Measurements from ENCODE around the gene ECI1.
"Not testable (repeated sequence)": the region's sequence is repeated elsewhere in the genome, so short reads cannot be mapped to it uniquely, and the experiment has no call there.

Gene ECI1

DNA sequence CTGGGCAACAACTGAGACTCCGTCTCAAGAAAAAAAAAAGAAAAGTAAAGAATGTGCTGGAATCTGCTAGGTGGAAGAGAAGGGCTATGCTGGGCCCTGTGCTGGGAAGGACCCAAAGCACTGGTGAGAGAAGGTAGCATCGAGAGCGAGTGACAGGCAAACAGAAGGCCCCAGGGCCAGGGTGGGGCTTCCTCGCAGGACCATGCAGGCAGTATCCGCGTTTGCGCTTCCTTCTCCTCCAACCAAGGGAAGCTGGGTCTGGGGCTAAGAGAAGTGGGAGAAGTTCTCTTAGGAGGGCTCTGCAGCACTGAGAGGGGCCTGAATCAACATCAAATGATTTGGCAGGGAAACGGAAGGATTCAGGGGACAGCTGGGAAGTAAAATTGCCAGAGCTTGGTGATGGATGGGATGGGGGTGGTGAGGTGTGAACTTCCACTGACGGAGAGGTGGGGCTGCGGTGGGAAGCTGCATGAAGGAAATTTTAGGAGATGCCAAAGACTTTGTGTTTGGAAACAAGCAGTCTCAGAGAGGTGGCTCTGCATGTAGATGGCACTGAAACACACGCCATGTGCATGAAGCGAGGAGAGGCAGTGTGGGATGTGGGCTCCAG is 5.2 kb upstream of the ECI1 start:
- in situ Hi-C loops (cut with MboI; ENCODE audit: low sequenced_read_pairs), result no loop called here

DNA sequence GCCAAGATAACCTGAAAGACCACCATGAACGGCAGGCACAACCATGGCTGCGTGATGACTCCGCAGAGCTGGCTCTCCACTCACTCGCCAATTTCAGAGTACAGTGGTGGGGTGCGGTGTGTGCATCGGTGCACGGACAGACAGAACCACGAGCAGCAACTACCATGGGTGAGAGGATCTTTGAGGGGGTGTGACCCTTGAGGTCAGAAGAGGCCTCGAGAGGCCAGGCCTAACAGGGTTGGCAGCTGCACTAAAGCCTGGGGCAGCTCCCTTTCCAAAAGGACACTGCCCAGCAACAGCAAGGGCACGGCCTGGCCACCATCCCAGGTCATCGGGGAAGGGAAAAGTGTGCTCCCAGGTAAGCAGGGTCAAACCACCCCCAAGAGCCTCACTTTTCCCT is 1.9 kb upstream of the ECI1 start:
- in situ Hi-C loops (cut with MboI; ENCODE audit: low sequenced_read_pairs), result no loop called here

DNA sequence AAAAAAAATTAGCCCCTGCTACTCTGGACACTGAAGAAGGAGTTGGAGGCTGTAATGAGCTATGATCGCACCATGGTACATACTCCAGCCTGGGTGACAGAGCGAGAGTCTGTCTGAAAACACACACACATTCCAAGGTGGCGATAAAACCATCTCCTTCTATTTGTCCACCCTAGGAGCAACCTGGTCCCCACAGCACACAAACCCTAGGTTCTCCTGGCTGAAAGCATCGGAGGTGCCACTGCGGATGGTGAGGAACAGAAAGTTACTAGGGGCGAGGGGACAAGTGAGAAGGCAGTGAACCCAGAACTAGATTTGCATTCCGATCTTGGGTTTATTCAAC is 1.4 kb upstream of the ECI1 start:
- in situ Hi-C loops (cut with MboI; ENCODE audit: low sequenced_read_pairs), result no loop called here

DNA sequence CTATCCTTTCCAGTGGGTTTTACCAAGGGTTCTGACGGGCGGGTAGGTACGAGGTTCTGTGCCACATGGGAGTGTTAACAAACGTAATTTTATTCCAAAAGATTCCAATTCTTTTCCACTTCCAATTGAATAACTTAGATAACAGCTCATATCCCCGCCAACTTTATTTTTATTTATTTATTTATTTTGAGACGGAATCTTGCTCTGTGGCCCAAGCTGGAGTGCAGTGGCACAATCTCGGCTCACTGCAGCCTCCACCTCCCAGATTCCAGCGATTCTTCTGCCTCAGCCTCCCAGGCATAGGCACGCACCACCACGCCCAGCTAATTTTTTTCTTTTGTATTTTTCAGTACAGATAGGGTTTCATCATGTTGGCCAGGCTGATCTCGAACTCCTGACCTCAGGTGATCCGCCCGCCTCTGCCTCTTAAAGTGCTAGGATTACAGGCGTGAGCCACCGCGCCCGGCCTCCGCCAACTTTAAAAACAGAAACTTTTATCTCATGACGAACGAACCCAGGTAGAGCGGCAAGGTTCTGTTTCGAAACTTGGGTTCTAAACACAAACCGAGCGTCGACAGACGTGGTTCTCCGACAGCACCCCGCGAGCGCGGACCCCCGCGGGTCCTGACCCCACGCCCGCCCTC is 613 bp downstream of the ECI1 start:
- in situ Hi-C loops (cut with MboI; ENCODE audit: low sequenced_read_pairs), result no loop called here

DNA sequence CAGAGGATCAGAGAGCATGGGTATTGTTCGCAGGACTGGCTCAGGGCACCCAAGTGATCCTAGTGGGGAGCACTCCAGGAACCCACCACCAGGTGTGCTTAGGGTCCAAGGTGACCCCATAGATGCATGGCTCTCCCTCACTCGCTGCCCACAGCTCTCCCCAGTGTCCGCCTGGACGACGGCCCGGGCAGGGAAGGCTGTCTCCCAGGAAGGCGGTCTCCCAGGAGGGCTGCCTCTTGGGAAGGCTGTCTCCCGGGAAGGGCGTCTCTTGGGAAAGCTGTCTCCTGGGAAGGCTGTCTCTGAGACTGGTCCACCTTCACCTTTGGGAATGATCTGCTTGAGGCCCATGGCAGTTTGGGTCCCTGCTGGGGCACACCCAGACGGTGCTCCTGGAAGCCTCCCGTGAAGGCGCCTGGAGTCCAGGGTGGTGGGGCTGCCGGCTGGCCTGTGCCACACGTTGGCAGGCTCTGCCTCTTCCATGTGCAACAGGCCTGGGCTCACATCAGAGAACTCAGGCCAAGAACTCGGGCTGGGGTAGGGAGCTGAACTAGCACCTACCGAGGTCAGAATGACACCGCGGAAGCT is 5.0 kb downstream of the ECI1 start:
- in situ Hi-C loops (cut with MboI; ENCODE audit: low sequenced_read_pairs), result no loop called here

DNA sequence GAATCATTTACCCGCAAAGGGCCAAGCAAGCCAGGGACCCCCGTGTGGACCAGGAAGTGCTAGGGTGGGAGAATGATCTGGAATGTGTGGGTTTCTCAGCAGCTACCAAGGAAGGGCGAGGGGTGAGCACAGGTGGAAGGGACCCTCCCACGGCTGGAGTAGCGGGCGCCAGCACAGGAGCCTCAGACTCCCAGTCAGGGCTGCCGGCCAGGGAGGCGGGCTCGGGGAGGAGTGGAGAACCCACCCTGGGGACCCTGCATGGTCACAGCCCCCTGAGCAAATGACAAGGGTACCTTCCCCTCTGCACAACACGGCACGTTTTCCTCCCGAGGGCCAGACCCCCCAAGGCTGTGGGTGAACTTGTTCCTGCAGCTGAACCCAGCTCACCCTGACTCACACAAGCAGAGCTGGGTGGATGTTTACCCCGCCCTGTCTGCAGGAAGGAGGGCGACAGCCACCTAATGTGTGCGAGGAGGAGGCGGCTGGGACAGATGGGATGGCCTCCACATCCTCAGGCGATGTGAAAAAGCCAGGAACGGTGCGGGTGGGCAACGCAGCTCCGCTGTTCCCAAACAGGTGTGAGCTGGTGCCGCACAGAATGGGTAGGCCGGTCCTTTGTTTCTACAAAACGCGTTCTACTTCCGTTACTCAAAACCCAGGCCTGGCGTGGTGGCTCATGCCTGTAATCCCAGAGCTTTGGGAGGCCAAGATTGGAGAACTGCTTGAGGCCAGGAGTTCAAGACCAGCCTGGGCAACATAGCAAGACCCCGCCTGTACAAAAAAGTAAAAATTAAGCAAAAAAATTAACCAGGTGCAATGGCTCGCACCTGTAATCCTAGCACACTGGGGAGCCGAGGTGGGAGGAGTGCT is 6.2 kb downstream of the ECI1 start:
- in situ Hi-C loops (cut with MboI; ENCODE audit: low sequenced_read_pairs), result no loop called here

DNA sequence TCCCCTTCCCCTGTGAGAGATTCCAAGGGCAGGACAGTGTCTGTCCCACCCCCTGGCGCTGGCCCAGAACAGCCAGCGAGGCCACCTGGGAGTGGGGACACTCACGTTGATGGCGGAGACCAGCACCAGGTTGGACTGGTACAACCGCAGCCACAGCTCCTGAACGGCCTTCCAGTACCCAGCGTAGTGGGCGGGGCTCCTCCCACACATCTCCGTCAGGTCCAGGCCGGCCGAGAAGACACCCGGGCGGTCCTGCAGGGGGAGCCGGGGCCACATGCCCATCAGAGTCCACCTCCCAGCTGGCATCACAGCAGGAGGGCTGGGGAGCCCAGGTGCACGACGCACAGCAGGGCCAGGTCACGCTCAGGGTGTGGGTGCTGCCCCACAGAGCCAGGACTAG is 7.1 kb downstream of the ECI1 start:
- in situ Hi-C loops (cut with MboI; ENCODE audit: low sequenced_read_pairs), result no loop called here

DNA sequence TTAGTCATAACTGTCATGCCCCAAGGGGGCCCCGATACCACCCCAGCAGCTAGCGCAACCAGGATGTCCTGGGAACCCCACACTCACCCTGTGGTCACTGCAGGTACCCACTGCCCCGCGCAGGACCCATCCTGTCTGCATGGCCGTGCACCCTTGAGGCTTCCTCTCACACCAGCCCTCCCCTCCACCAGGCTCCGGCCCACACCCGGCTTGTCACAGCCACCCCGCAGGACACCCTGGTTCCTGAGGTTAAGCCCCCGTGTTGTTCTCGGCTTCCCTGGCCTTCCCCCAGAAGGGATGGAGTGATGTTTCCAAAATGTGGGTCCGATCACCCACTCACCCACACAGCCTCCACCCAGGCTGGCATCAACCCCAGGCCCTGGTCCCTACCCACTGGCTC is 7.6 kb downstream of the ECI1 start:
- in situ Hi-C loops (cut with MboI; ENCODE audit: low sequenced_read_pairs), result no loop called here

DNA sequence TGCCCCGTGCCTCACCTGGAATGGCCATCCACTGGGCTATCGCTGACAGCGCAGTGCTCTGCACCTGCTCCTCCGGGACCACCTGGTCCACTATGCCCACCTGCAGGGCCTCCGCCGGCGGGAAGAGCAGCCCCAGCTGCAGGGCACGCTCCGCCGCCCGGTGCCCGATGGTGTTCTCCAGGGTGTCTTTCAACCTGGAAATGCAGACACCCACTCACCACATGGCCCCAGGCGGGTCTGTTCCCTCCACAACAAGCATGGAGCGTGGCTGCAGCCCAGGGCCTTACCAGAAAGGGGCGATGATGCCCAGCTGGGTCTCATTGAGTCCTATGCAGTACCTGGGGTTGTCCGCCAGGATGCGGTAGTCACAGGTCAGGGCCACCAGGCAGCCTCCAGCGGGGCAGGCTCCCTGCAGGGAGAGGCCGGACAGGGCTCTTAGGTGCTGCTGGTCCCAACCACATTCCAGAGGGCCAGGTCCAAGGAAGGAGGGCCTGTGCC is 8.3 kb downstream of the ECI1 start:
- in situ Hi-C loops (cut with MboI; ENCODE audit: low sequenced_read_pairs), result no loop called here

DNA sequence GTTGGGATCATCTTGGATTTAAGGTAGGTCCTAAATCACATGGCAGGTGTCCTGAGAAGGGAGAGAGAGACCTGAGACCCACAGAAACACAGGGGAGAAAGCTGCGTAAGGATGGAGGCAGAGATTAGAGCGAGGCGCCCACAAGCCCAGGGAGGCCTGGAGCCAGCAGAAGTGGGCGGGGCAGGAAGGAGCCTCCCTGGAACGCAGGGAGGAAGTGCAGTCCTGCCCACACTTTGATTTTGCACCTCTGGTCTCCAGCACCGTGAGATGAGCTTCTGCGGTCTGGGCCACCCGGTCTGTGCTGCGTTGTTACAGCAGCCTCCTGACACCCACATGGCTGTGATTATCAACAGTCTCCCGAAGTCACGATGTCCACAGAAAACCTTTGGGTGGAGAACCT is 8.8 kb downstream of the ECI1 start:
- in situ Hi-C loops (cut with MboI; ENCODE audit: low sequenced_read_pairs), result no loop called here

DNA sequence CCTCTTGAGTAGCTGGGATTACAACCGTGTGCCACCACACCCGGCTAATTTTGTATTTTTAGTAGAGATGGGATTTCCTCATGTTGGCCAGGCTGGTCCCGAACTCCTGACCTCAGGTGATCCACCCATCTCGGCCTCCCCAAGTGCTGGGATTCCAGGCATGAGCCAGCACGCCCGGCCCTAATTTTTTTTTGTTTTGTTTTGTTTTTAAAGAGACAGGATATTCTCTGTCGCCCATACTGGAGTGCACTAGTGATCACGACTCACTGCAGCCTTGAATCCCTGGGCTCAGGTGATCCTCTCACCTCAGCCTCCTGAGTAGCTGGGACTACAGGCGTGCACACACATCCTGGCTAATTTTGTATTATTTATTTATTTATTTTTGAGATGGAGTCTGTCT is 11.1 kb downstream of the ECI1 start:
- in situ Hi-C loops (cut with MboI; ENCODE audit: low sequenced_read_pairs), result not testable (repeated sequence)

DNA sequence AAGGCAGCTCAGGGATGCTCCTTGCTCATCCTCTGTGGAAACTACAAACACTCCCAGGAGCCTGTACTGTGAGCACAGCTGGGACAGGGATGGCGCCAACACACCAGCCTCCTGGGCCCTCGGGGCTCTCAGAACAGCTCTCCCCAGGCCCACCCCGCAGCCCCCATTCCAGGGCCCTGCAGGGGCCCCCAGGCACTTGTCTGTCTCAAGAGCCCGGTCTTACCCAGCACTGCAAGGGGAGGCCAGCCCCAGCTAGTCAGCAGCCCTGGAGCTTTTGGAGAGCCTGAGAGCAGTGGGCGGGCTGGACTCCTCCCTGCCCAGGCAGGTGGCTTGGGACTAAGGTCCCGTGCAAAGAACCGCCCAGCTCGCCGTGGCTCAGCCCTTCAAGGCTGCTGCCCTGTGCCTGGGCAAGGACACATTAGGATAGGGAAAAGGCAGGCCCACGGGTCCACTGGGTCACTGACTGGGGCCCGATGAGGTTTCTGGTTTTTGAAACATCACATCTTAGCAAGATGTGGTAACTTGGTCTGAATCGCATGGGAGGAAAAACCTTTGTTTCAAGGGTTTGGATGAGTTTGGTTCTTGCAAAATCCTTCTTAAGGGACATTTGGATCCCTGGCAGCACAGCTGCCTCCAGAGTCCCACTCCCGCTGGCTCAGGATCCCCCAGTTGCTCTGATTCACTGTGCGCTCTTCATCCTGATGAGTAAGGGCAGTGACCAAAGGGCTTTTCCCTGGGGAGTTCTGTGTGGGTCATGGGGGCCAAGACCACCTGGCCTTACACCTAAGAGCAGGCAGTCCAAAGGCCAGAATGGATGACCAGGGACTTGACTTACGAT is 12.3 kb downstream of the ECI1 start:
- in situ Hi-C loops (cut with MboI; ENCODE audit: low sequenced_read_pairs), result no loop called here

DNA sequence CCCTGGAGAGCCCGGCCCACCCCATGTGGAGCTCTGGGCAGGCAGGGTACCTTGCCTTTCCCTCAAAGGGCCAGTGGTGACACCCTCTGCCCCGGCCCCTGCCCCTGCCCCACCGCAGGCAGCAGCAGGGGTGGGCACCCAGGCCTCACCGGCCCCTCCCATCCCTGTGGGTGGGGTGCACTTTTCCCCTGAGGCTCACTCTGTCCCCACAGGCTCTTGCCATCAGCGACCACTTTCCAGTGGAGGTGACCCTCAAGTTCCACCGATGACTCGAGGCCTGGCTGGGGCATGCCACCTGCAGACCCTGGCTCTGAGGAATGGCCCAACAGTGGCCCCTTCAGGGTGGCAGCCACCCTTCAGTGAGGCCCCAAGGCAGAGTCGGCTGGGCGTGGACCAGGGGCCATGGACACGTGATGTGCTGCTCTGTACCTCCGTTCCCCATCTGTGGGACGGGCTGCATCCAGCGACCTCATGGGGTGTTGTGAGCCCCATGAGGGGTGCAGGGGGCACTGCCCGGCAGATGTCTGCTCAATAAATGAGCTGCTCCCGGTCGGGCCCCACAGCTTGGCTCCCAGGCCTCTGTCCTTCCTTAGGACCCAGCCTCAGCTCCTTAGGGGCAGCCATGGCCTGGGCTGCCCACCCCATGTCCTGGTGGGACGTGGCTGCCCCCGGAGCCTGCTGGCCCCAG is 13.1 kb downstream of the ECI1 start:
- in situ Hi-C loops (cut with MboI; ENCODE audit: low sequenced_read_pairs), result no loop called here

DNA sequence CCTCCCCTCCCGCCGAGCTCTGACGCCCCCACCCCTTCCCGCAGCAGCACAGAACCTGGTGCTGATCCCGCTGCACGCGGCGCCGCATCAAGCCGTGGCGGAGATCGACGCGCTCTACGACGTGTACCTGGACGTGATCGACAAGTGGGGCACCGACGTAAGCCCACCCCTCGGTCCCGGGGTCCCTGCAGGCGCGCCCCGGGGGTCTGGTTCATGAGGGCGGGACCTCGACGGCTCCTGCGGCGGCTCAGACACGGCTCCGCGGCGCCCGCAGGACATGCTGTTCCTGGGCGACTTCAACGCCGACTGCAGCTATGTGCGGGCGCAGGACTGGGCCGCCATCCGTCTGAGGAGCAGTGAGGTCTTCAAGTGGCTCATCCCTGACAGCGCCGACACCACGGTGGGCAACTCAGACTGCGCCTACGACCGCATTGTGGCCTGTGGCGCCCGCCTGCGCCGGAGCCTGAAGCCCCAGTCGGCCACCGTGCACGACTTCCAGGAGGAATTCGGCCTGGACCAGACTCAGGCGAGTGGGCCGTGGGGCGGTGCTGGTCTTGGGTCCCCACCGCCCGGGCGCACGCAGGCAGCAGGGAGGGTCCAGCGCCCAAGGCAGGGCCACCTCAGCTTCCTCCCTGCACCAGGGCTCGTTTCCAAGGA is 13.8 kb downstream of the ECI1 start:
- in situ Hi-C loops (cut with MboI; ENCODE audit: low sequenced_read_pairs), result no loop called here

DNA sequence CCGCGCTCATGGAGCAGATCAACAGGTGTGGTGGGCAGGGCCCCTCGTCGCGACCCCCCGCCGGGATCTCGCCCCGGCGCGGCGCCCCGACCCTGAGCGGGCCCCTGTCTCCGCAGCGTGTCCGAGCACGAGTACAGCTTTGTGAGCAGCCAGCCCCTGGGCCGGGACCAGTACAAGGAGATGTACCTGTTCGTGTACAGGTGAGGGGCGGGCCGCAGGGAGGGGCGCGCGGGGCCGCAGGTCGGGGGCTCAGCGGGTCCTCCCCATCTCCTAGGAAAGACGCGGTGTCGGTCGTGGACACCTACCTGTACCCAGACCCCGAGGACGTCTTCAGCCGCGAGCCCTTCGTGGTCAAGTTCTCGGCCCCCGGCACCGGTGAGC is 14.3 kb downstream of the ECI1 start:
- in situ Hi-C loops (cut with MboI; ENCODE audit: low sequenced_read_pairs), result no loop called here

DNA sequence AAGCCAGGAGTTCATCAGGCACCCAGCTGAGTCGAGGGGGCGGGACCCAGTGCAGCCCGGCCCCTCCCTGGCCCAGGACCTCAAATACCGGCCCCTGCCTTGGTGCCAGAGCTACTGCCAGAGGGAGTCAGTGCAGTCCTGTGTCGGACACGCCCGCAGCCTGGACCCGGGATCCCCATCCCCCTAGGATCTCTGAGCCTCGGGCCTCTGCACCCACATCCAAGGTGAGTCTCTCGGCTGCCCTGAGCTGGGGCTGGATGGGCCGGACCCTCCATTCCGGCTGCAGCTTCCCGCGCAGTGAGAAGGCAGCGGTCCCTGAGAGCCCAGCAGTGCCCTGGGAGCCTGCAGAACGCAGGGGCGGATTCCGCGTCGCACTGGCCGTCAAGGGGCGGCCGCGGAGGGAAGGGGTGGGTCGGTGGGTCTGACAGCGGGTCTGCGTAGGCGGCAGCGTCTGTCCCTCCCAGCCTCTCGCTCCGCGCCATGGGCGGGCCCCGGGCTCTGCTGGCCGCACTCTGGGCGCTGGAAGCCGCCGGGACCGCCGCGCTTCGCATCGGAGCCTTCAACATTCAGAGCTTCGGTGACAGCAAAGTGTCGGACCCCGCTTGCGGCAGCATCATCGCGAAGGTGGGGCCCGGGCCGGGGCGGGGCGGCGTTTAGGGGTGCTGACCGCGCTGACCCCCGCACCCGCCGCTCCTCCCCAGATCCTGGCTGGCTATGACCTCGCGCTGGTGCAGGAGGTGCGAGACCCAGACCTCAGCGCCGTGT is 14.9 kb downstream of the ECI1 start, which contains the start of gene DNASE1L2:
TSS of gene DNASE1L2 (plus strand) at position 108 of the 765 bp plus-strand sequence. CDS start at position 481, 373 bp downstream.
- in situ Hi-C loops (cut with MboI; ENCODE audit: low sequenced_read_pairs), result no loop called here

DNA sequence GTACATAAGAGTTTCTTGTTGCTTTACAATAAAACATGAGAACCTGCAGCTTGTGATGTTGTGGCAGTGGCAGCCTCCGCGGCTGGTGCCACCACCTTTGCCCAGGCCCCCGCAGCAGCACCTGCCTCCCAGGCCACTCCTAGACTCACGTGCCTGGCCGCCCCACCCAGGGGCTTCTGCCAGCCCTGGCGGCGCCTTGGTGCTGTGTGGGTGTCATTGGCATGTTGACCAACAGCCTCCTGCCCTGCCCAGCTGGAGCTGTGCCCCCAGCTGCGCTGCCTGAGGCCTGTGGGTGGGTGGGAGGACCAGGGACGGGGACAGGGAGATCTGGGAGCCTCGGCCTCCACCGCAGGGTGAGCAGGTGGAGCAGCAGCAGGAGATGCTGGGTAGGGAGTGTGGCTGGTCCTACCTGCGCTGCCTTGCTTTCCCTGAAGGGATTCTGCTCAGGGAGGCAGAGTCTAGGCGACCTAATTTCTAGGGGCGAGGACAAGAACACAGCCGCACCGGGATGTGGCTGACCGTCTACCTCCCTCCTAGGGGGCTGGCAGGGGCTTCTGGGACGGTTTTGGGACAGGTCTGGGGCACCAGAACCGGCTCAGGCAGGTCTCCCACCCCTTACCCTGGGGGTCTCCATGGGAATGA is 15.6 kb downstream of the ECI1 start:
- in situ Hi-C loops (cut with MboI; ENCODE audit: low sequenced_read_pairs), result no loop called here

DNA sequence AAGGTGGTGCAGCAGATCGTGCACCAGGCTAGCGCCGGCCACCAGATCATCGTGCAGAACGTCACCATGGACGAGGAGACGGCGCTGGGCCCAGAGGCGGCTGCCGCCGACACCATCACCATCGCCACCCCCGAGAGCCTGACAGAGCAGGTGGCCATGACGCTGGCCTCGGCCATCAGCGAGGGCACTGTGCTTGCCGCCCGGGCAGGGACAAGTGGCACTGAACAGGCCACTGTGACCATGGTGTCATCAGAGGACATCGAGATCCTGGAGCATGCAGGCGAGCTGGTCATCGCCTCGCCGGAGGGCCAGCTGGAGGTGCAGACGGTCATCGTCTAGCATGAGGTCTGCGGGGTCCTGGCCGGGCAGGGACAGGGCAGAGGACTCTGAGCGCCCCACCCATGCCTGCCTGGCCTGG is 16.1 kb downstream of the ECI1 start:
- in situ Hi-C loops (cut with MboI; ENCODE audit: low sequenced_read_pairs), result no loop called here
